ENCODE measurements around the gene GDPD4.

GDPD4 gene

DNA sequence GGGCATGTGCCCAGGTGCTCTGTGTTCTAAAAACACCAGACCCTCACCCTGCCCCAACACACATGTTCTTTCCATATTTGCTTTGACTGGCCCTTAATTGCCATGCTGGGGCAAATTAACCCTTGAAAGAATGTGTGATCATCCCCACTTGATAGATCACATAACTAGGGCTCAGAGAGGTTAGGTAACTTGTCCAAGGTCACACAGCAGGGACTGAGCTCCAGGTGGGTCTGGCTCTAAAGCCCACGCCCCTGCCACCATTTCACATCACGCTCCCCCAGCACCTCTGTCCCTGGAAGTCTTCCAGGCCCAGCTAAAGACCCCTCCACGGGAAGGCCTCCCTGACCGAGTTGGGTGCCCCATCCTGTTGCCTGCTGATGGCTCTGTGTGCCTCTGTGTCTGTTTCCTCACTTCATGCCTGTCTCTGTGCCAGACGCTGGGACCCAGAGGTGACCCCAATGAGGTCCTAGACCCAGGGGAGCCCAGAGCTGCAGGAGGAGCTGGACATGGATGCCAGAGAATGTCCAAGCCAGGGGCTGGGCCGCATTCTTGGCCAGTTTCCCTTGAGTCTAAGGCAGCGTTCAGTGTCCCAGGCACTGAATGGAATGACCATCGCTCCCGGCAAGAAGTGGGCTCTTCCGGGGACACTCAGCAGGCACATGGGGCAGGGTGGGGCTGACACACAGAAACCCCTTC, 93.7 kb downstream of the GDPD4 start:
- TF ChIP-seq, protein P1, sequence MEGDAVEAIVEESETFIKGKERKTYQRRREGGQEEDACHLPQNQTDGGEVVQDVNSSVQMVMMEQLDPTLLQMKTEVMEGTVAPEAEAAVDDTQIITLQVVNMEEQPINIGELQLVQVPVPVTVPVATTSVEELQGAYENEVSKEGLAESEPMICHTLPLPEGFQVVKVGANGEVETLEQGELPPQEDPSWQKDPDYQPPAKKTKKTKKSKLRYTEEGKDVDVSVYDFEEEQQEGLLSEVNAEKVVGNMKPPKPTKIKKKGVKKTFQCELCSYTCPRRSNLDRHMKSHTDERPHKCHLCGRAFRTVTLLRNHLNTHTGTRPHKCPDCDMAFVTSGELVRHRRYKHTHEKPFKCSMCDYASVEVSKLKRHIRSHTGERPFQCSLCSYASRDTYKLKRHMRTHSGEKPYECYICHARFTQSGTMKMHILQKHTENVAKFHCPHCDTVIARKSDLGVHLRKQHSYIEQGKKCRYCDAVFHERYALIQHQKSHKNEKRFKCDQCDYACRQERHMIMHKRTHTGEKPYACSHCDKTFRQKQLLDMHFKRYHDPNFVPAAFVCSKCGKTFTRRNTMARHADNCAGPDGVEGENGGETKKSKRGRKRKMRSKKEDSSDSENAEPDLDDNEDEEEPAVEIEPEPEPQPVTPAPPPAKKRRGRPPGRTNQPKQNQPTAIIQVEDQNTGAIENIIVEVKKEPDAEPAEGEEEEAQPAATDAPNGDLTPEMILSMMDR (IDR thresholded peaks at IDR 0.05; ENCODE audit: borderline replicate concordance, insufficient read depth, low read depth, low read length), result no peak
- H3K4me3 ChIP-seq (ENCODE audit: low read depth, low read length), result no peak overlapping the region

DNA sequence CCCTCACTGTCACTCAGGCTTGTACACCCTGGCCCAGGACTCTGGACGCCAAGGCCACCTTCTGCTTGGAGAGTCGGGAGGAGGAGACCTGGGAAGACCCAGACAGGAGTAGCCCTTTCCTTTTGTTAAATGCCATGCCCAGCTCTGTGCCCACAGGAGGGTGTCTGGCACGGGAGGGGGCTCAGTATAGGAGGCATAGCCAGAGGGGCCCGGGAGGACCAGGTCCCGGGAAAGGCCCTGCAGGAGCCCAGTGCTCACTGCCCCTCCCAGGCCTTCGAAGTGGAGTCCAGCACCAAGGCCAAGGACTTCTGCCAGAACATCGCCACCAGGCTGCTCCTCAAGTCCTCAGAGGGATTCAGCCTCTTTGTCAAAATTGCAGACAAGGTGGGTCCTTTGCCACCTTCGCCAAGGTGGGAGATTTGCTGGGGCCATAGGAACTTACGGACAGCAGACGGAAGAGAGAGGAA, 94.4 kb downstream of the GDPD4 start:
- no peak overlapping the region for H3K4me3 ChIP-seq (ENCODE audit: low read depth, low read length)
- TF ChIP-seq, protein P1 (IDR thresholded peaks at IDR 0.05; ENCODE audit: borderline replicate concordance, insufficient read depth, low read depth, low read length), result no peak

DNA sequence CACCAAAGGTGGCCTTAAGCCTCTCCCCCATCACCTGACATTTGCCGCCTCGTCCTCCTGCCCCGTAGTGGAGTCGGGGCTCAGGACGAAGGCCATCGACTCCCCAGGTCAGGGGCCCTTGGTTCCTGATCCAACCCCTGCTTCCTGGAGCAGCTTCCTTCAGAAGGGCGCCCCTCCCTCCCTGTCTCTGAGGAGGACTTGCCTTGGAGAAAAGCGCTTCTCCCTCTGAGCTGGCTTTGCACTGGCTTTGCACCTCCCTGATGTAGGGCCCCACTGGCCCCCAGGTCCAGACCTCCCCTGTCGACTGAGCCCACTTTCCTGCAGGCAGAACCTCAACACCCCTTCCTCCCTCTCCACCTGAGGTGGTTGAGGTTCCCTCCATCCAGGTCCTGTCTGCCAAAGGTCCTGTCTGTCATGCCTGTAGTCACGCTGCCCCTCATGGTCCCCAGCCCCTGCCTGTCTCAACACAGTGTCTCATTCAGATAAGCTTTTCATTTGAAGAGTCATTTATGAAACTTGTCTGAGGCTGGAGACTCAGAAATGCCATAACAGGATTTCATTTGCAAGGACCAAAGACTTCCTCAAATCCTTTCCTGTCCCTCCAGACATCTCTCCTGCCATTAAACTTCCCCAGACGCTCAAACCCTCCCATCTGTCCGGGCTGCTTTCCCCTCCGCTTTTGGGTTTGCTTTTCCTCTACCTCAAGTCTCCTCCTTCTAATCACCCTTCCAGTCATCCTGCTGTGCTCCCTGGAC, 95.0 kb downstream of the GDPD4 start:
- TF ChIP-seq, protein P1 (IDR thresholded peaks at IDR 0.05; ENCODE audit: borderline replicate concordance, insufficient read depth, low read depth, low read length), result no peak
- H3K4me3 ChIP-seq (ENCODE audit: low read depth, low read length), result no peak overlapping the region

DNA sequence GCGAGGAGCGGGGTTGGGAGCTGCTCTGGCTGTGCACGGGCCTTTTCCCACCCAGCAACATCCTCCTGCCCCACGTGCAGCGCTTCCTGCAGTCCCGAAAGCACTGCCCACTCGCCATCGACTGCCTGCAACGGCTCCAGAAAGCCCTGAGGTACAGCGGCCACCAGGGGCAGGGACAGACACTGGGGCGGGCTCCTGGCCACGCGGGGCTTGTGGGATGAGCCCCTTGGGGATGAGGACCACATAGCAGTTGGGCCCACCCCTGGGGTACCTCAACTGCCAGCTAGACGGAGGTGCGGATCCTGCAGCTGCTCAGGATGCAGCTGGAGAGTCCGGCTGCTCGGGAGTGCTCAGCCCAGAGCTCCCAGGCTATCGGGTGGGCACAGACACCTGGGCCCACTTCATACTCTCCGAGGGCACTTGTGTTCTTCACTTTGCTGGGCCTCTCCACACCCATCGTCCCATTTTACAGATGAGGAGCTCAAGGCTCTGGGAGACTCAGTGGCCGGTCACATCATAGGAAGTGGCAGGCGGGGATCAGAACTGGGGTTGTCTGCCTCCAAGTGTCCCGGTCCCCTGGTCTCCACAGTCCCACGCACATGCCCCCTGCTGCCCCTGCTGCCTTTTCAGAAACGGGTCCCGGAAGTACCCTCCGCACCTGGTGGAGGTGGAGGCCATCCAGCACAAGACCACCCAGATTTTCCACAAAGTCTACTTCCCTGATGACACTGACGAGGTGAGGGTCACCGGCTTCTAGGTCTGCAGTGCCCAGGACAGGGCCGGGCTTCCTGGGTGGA, 95.8 kb downstream of the GDPD4 start:
- H3K4me3 ChIP-seq (ENCODE audit: low read depth, low read length), result no peak overlapping the region
- TF ChIP-seq, protein P1 (IDR thresholded peaks at IDR 0.05; ENCODE audit: borderline replicate concordance, insufficient read depth, low read depth, low read length), result no peak

DNA sequence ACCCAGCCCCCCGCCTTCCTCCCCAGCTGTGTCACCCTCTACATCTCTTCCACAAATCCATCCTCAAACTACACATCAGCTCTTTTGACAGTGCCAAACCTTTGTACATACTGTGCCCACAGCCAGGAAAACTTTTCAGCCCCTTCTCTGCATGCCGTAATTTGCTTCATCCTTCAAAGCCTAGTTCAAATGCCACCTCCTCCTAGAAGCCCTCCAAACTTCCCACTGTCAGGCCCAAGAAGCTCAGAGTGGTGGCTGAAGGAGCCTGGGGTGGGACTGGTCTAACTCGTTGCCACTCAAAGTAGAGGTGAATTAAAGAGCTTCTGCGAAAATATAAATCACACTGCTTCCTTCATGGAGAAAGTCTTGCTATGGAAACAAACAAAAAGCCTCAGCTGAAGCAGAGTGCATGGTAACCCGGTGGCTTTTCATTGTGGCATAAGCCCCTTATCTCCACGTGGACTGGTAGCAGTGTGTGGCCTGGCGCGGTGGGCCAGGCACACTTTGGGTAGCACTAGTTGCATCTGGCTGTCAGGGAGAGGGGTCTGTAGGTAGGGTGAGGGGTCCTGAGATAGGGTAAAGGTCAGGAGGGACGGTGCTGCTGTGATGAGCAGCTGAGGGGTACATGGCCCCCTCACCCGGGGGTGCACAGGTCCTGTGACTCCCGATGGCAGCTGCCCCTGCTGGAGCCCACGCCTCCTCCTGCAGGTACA, 96.6 kb downstream of the GDPD4 start:
- H3K4me3 ChIP-seq (ENCODE audit: low read depth, low read length), result no peak overlapping the region
- TF ChIP-seq, protein P1 (IDR thresholded peaks at IDR 0.05; ENCODE audit: borderline replicate concordance, insufficient read depth, low read depth, low read length), result no peak

DNA sequence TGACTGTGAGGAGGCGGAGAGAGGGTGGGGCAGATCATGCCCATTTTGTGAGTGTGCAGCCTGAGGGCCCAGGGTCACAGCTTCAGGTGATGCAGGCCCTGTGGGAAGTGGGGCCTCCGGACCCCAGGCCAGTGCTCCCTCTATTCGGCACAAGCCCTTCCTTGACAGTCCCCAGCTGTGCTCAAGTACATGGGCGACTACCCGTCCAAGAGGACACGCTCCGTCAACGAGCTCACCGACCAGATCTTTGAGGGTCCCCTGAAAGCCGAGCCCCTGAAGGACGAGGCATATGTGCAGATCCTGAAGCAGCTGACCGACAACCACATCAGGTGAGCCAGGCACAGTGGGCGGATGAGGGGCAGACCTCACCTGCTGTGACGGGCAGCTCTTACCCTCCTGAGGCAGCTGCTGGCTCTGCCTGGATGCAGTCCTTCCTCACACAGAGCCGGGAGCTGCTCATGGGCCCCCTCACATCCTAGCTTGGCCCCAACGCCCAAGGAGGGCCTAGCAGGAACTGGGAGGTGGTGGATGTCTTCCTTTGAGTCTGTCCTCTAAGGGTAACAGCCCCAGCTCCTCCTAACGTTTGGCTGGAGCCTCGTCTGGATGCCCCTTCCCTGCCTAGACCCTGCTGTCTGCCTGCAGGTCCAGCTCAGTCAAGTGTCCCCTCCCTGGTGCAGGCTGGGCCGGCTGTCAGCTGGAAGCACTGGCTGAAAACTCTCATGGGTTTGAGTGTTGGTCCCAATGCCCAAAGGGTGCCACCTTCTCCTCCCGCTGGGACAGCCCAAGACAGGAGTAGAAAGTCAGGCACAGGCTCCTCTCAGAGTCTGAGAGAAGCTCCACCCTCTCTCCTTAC, 97.4 kb downstream of the GDPD4 start:
- no peak overlapping the region for H3K4me3 ChIP-seq (ENCODE audit: low read depth, low read length)
- TF ChIP-seq, protein P1 (IDR thresholded peaks at IDR 0.05; ENCODE audit: borderline replicate concordance, insufficient read depth, low read depth, low read length), result no peak

Measured in GM12875 (cell line).